NCI-H1105 (cell line): ENCODE measurements around the gene MYL4.

Experiments
- DNase-seq: peaks from one replicate; lab custom pipeline; 2025; lab: John Stamatoyannopoulos, UW

The MYL4 gene

DNA sequence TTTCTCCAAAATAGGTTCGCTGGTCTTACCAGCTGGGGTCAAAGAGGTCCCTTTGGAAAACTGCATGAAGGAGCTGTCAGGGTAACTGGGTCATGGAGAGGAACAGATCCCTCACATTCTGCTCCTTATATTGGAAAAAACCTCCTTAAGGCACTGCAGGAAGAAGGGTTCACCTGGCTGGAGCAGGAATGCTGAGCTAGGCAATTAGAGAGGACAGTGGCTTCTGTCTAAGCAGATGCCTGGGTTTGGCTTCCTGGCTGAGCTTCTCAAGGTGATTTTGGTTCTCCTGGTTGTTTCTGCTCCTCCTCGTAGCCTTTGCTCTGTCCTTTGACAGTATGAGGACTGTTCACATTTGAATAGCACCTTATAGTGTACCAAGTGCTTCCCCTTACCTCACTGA lies 64.1 kb downstream of the MYL4 start:
- no peak for DNase-seq
